ENCODE data around the gene ZNF727. TPM values are rescaled to one million over a fixed set of nuclear protein-coding genes. Genes with fewer than 3 reads are reported as not detected.

Gene ZNF727
- total and polyA plus RNA-seq, 2 of the 13 experiments (the other 11 are each of a cell fraction or from before 2014, with no cell fraction given), result not detected

DNA sequence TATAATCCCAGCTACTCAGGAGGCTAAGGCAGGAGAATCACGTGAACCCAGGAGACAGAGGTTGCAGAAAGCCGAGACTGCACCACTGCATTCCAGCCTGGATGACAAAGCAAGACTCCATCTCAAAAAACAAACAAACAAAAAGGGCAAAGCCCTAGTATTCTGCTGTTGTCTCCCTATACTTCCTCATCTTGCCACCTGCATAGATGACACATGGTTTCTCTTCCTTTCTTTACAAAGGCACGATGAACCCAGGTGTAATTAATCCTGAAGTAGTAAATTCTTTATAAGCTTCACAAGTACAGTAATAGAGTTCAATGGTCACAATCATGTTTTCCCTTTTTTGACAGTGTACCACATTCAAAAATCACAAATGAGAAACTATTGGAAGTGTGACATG is 9.8 kb upstream of the ZNF727 start:
- ATAC-seq, result no peak
- BruUV-seq (replicated peaks), result no TSS peak
- 3% methylated on average over 3 of the region's 3 CpGs for whole genome bisulfite sequencing (ENCODE audit: low lambda C conversion rate)
- CTCF ChIA-PET (ENCODE audit: low intra/inter-chr PET ratio, low total read pairs), result no interaction called here
- intact Hi-C loops (cut with micrococcal nuclease; ENCODE audit: unreplicated experiment) (no loop called here), in situ Hi-C loops (cut with HindIII; ENCODE audit: extremely low pct_ligation_motif_present, low pct_unique_long_range_greater_than_20kb) (no loop called here)
- Histone ChIP-seq H2AFZ (ENCODE audit: low read length) (no peak overlapping the region), H3K9ac (ENCODE audit: insufficient read depth, low read depth, low read length) (no peak overlapping the region), H3K36me3 (replicated peaks in 1 of 2; ENCODE audit: control insufficient read depth in 1 of 2, insufficient read depth in 2 of 2, low read length in 2 of 2) (no peaks in the 10 kb centered on the region), H3K27me3 (ENCODE audit: control insufficient read depth in 1 of 2, insufficient read depth in 2 of 2, low read length in 2 of 2) (no peaks in the 10 kb centered on the region), H4K20me1 (ENCODE audit: insufficient read depth, low read length) (no peaks in the 10 kb centered on the region), H3K4me3 (replicated peaks in 1 of 3; ENCODE audit: insufficient read depth in 1 of 3, low read depth in 2 of 3, low read length in 3 of 3) (no peak overlapping the region), H3K79me2 (ENCODE audit: insufficient read depth, low read length) (no peaks in the 10 kb centered on the region), H3K27ac (ENCODE audit: extremely low read length, insufficient read depth, low read length) (no peak overlapping the region), H3K4me1 (ENCODE audit: insufficient read depth, low read length) (no peaks in the 10 kb centered on the region), H3K4me2 (ENCODE audit: low read depth, low read length) (no peak overlapping the region), H3K9me3 (ENCODE audit: low read length) (peaks cover 94% of the 10 kb centered on the region)
- POLR2A ChIA-PET, result no interaction called here
- FAIRE-seq, result no peak
- no peak for DNase-seq (ENCODE audit: low spot score)
- TF ChIP-seq HCFC1 (IDR thresholded peaks at IDR 0.05; ENCODE audit: low read depth, low read length) (no peak), NR3C1 (CRISPR knock-in tag; IDR thresholded peaks at IDR 0.05) (no peak), WIZ (CRISPR knock-in tag; IDR thresholded peaks at IDR 0.05) (no peak), ZNF776 (CRISPR knock-in tag; IDR thresholded peaks at IDR 0.05) (no peak), REPIN1 (CRISPR knock-in tag; IDR thresholded peaks at IDR 0.05; ENCODE audit: borderline replicate concordance, low read depth) (no peak), ZNF282 (IDR thresholded peaks at IDR 0.05; ENCODE audit: partially characterized antibody) (no peak)

DNA sequence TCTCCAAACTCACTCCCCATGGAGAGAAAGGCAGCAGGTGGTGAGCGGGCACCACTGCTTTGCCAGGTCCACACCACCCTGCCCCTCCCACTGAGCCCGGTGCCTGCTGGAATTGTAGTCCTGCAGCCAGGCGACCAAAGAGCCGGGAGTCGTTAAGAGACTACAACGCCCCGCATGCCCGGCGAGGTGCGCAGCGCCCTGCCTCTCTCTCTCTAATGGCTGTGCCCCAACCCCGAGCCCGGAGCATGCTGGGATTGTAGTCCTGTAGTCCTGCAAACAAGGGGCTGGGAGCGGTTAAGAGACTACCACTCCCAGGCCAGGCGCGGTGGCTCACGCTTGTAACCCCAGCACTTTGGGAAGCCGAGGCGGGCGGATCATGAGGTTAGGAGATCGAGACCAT is 8.1 kb upstream of the ZNF727 start:
- ChIA-PET CTCF (ENCODE audit: low intra/inter-chr PET ratio, low total read pairs) (no interaction called here), POLR2A (no interaction called here)
- in situ Hi-C loops (cut with HindIII; ENCODE audit: extremely low pct_ligation_motif_present, low pct_unique_long_range_greater_than_20kb) (no loop called here), intact Hi-C loops (cut with micrococcal nuclease; ENCODE audit: unreplicated experiment) (no loop called here)
- 70% methylated on average over 10 of the region's 21 CpGs for WGBS (ENCODE audit: low lambda C conversion rate)
- FAIRE-seq, result no peak
- H3K27ac ChIP-seq (ENCODE audit: extremely low read length, insufficient read depth, low read length), result no peak overlapping the region
- H3K79me2 ChIP-seq (ENCODE audit: insufficient read depth, low read length), result no peaks in the 10 kb centered on the region
- H3K9me3 ChIP-seq (ENCODE audit: low read length), result peaks cover 92% of the 10 kb centered on the region
- H3K4me3 ChIP-seq (replicated peaks in 1 of 3; ENCODE audit: insufficient read depth in 1 of 3, low read depth in 2 of 3, low read length in 3 of 3), result no peak overlapping the region
- no TSS peak for BruUV-seq (replicated peaks)
- no peak overlapping the region for H3K9ac ChIP-seq (ENCODE audit: insufficient read depth, low read depth, low read length)
- H3K4me2 ChIP-seq (ENCODE audit: low read depth, low read length), result no peak overlapping the region
- no peak for DNase-seq (ENCODE audit: low spot score)
- no peak for TF ChIP-seq ZNF605 (CRISPR knock-in tag; IDR thresholded peaks at IDR 0.05)
- no peaks in the 10 kb centered on the region for H3K4me1 ChIP-seq (ENCODE audit: insufficient read depth, low read length)
- no peak overlapping the region for H2AFZ ChIP-seq (ENCODE audit: low read length)
- ATAC-seq, result no peak
- H3K27me3 ChIP-seq (ENCODE audit: control insufficient read depth in 1 of 2, insufficient read depth in 2 of 2, low read length in 2 of 2), result no peaks in the 10 kb centered on the region
- no peaks in the 10 kb centered on the region for H3K36me3 ChIP-seq (replicated peaks in 1 of 2; ENCODE audit: control insufficient read depth in 1 of 2, insufficient read depth in 2 of 2, low read length in 2 of 2)
- no peaks in the 10 kb centered on the region for H4K20me1 ChIP-seq (ENCODE audit: insufficient read depth, low read length)

Measured in HepG2 (cell line).